Sigmoid colon (tissue), 7 donors: ENCODE data around the gene NDUFB11. TPM values are rescaled to one million over a fixed set of nuclear protein-coding genes. Genes with fewer than 3 reads are reported as not detected.

Experiments used
- DNase-seq: peaks from one replicate; pipeline ENCODE4 v3.0.0-alpha.2; 2019
- H3K27ac ChIP-seq, 4 donors: fragments of 200-600 bp; sonication (generic); one replicate each; pipeline ENCODE4 v1.5.1; 2016 to 2019; ENCODE audit warnings: mild to moderate bottlenecking in 1 of 4
- H3K27me3 ChIP-seq, 3 donors: fragments of 200-600 bp; sonication (generic); one replicate each; pipeline ENCODE4 v1.5.1; 2019; ENCODE audit warnings: mild to moderate bottlenecking in 1 of 3
- H3K36me3 ChIP-seq, 4 donors: fragments of 200-600 bp; sonication (generic); one replicate each; pipeline ENCODE4 v1.5.1; 2016 to 2019
- H3K4me1 ChIP-seq, 4 donors: fragments of 200-600 bp; sonication (generic); one replicate each; pipeline ENCODE4 v1.5.1; 2017 to 2019
- H3K4me3 ChIP-seq, 4 donors: fragments of 200-600 bp; sonication (generic); one replicate each; pipeline ENCODE4 v1.5.1; 2017 to 2019; ENCODE audit warnings: mild to moderate bottlenecking in 2 of 4, moderate library complexity in 1 of 4
- H3K9me3 ChIP-seq, 4 donors: fragments of 200-600 bp in 3 of 4; sonication (generic) in 3 of 4; one replicate each; pipeline versions ENCODE4 v1.5.1 to v1.6.1; 2013 to 2019
- EP300 ChIP-seq, 4 donors: sonication (generic); formaldehyde crosslinking; IDR thresholded peaks; one replicate each; pipeline ENCODE4 v1.6.1; 2017; ENCODE audit warnings: antibody characterized with exemption in 4 of 4
- POLR2A ChIP-seq, 2 donors: fragments of 450-650 bp; IDR thresholded peaks; one replicate each; pipeline ENCODE4 v1.6.1; 2016; ENCODE audit warnings: antibody characterized with exemption in 2 of 2, mild to moderate bottlenecking in 2 of 2, moderate library complexity in 2 of 2
- POLR2AphosphoS5 ChIP-seq, 4 donors: sonication (generic); formaldehyde crosslinking; IDR thresholded peaks; one replicate each; pipeline ENCODE4 v1.6.1; 2017; ENCODE audit warnings: antibody characterized with exemption in 4 of 4
- WGBS, 2 donors: extraction: QIAGEN DNeasy Blood & Tissue Kit; methylation state at CpG; one replicate each; pipeline ENCODE4 v1.1.7; 2013; 5-methylcytosine and 5-hydroxymethylcytosine counted together
- intact Hi-C: fragments of 100-400 bp; cut with DNase I; formaldehyde crosslinking; loops from one replicate; pipeline ENCODE4 v1.15.1; 2023
- polyA plus RNA-seq, 3 donors: library from polyadenylated mRNA; stranded (reverse); fragments of 200-250 nt; gene quantifications; one replicate each; pipeline ENCODE4 v1.2.3, GENCODE V29; 2013
- total RNA-seq, 4 donors: library from RNA; depleted of rRNA; stranded (reverse); fragments of >200 nt; gene quantifications; one replicate each; pipeline ENCODE4 v1.1.0, GENCODE V29; 2016
- TF ChIP-seq, protein P1 (sequence below), 4 experiments: fragments of 450-650 bp in 3 of 4; fragments of 200-600 bp in 1 of 4; IDR thresholded peaks; one replicate each; pipeline ENCODE4 v1.5.1; 2016 to 2019; ENCODE audit warnings: antibody characterized with exemption in 4 of 4, mild to moderate bottlenecking in 3 of 4, moderate library complexity in 2 of 4
- donor health status: healthy with polysubstance abuse.
- donor health status: Bipolar disorder and iron deficiency.
- donor health status: healthy.

NDUFB11 gene
- total and polyA plus RNA-seq, 7 donors: 64.3 to 124 (median 91.8) TPM

DNA sequence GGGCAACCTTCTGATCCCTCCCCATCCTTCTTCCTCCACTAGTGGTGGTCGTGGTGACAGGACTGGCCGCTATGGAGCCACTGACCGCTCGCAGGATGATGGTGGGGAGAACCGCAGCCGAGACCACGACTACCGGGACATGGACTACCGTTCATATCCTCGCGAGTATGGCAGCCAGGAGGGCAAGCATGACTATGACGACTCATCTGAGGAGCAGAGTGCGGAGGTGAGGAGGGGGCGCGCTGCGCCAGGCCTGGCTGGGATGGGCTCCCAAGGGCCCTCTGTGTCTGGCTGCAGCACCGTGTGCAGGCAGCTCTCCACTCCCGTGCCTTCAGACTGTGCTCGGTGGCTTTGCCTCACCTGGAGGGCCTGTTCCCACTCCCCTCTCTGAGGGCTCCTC is 24.8 kb upstream of the NDUFB11 start:
- peaks cover 9 to 41% (median 15%) of the 10 kb centered on the region in 4 donors for H3K36me3 ChIP-seq
- 95 to 97% methylated on average over 19 of the region's 19 CpGs for WGBS, 2 donors

DNA sequence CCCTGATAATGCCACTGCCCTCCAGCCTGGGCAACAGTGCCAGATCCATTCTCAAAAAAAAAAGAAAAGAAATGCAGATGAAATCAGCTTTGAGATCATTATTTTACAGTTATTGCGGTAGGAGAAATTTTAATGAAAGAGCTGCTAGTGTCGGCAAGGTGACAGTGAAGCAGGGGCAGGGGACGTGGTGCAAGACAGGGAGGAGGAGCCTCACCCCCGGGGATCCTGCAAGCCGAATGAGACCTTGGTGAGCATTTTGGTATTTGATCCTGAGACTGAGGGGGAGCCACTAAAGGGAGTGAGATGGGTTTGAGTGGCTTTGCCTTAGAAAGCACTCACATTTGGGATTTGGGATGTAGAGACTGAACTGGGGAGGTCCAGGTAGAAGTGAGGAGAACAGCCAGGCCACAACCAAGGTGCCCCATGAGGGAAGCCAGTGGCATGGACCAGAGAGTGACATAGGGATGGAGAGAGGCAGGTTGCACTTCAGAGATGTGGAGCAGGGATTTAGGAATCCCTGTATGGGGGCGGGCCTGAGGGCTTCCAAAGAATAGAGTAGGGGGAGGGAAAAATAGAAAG is 24.1 kb upstream of the NDUFB11 start:
- TF ChIP-seq, protein P1, sequence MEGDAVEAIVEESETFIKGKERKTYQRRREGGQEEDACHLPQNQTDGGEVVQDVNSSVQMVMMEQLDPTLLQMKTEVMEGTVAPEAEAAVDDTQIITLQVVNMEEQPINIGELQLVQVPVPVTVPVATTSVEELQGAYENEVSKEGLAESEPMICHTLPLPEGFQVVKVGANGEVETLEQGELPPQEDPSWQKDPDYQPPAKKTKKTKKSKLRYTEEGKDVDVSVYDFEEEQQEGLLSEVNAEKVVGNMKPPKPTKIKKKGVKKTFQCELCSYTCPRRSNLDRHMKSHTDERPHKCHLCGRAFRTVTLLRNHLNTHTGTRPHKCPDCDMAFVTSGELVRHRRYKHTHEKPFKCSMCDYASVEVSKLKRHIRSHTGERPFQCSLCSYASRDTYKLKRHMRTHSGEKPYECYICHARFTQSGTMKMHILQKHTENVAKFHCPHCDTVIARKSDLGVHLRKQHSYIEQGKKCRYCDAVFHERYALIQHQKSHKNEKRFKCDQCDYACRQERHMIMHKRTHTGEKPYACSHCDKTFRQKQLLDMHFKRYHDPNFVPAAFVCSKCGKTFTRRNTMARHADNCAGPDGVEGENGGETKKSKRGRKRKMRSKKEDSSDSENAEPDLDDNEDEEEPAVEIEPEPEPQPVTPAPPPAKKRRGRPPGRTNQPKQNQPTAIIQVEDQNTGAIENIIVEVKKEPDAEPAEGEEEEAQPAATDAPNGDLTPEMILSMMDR (IDR thresholded peaks at IDR 0.05): no peak
- TF ChIP-seq POLR2AphosphoS5 (IDR thresholded peaks at IDR 0.05): no peak
- no peak for TF ChIP-seq POLR2A (IDR thresholded peaks at IDR 0.05)
- TF ChIP-seq EP300 (IDR thresholded peaks at IDR 0.05): no peak
- 94 to 96% methylated on average over 6 of the region's 6 CpGs for WGBS, 2 donors
- intact Hi-C loops: no loop called here
- H3K9me3 ChIP-seq: no peaks in the 10 kb centered on the region
- no peak for DNase-seq
- H3K27ac ChIP-seq: no peak overlapping the region
- no peak overlapping the region for H3K4me3 ChIP-seq
- no peaks in the 10 kb centered on the region for H3K27me3 ChIP-seq
- H3K36me3 ChIP-seq: peaks cover 9 to 37% (median 15%) of the 10 kb centered on the region in 4 donors
- peaks cover 0 to 10% (median 0%) of the 10 kb centered on the region in 4 donors for H3K4me1 ChIP-seq

More for the DNA sequence above, 24.8 kb upstream of the NDUFB11 start:
- H3K27me3 ChIP-seq: no peaks in the 10 kb centered on the region
- intact Hi-C loops: no loop called here
- TF ChIP-seq EP300 (IDR thresholded peaks at IDR 0.05): no peak
- no peak for TF ChIP-seq POLR2AphosphoS5 (IDR thresholded peaks at IDR 0.05)
- TF ChIP-seq POLR2A (IDR thresholded peaks at IDR 0.05): no peak
- TF ChIP-seq, protein P1 (IDR thresholded peaks at IDR 0.05): no peak
- H3K4me1 ChIP-seq: peaks cover 0 to 10% (median 0%) of the 10 kb centered on the region in 4 donors
- H3K27ac ChIP-seq: no peak overlapping the region
- no peak for DNase-seq
- no peak overlapping the region for H3K4me3 ChIP-seq
- no peaks in the 10 kb centered on the region for H3K9me3 ChIP-seq

DNA sequence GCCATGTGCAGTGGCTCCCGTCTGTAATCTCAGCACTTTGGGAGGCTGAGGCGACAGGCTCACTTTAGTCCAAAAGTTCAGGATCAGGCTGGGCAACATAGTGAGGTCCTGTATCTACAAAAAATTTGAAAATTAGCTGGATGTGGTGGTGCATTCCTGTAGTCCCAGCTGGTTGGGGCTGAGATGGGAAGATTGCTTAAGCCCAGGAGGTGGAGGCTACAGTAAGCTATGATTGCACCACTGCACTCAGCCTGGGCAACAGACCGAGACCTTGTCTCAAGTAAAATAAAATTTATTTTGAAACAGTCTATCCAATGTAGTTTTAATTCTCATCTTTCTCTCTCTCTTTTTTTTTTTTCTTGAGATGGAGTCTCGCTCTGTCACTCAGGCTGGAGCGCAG is 21.6 kb upstream of the NDUFB11 start:
- intact Hi-C loops: no loop called here
- no peaks in the 10 kb centered on the region for H3K27me3 ChIP-seq
- no peak overlapping the region for H3K27ac ChIP-seq
- 94 to 96% methylated on average over 5 of the region's 5 CpGs for WGBS, 2 donors
- H3K4me3 ChIP-seq: no peak overlapping the region
- peaks cover 0 to 10% (median 0%) of the 10 kb centered on the region in 4 donors for H3K4me1 ChIP-seq
- DNase-seq: no peak
- peaks cover 0 to 18% (median 6%) of the 10 kb centered on the region in 4 donors for H3K36me3 ChIP-seq
- TF ChIP-seq EP300 (IDR thresholded peaks at IDR 0.05): no peak
- no peak for TF ChIP-seq POLR2A (IDR thresholded peaks at IDR 0.05)
- no peak for TF ChIP-seq POLR2AphosphoS5 (IDR thresholded peaks at IDR 0.05)
- TF ChIP-seq, protein P1 (IDR thresholded peaks at IDR 0.05): no peak
- H3K9me3 ChIP-seq: no peaks in the 10 kb centered on the region

DNA sequence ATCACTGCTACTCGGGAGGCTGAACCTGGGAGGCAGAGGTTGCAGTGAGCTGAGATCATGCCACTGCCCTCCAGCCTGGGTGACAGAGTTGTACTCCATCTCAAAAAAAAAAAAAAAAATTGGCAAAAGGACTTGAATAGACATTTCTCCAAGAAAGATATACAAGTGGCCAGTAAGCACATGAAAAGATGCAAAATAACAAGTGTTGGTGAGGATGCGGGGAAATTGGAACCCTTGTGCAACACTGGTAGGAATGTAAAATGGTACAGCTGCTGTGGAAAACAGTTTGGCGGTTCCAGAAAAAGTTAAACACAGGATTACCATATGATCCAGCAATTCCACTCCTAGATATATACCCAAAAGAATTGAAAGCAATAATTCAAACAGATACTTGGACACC is 19.9 kb upstream of the NDUFB11 start:
- DNase-seq: no peak
- no peaks in the 10 kb centered on the region for H3K9me3 ChIP-seq
- no peaks in the 10 kb centered on the region for H3K27me3 ChIP-seq
- no peaks in the 10 kb centered on the region for H3K4me1 ChIP-seq
- intact Hi-C loops: no loop called here
- no peak overlapping the region for H3K27ac ChIP-seq
- WGBS, 2 donors: 95 to 100% methylated on average over 3 of the region's 3 CpGs
- H3K36me3 ChIP-seq: peaks cover 0 to 11% (median 2%) of the 10 kb centered on the region in 4 donors
- TF ChIP-seq, protein P1 (IDR thresholded peaks at IDR 0.05): no peak
- no peak overlapping the region for H3K4me3 ChIP-seq
